Activated naive CD8-positive, alpha-beta T cell (primary cell): ENCODE results near the gene CRHR1.

Experiments
- H3K27ac Mint-ChIP-seq: one replicate; pipeline ENCODE4 v1.8.0; 2021; ENCODE audit warnings: mixed read lengths
- H3K27me3 Mint-ChIP-seq: one replicate; pipeline ENCODE4 v1.8.0; 2021; ENCODE audit warnings: mixed read lengths
- H3K36me3 Mint-ChIP-seq: one replicate; pipeline ENCODE4 v1.8.0; 2021; ENCODE audit warnings: mixed read lengths
- H3K4me1 Mint-ChIP-seq: one replicate; pipeline ENCODE4 v1.8.0; 2021; ENCODE audit warnings: low read depth, mixed read lengths
- H3K4me3 Mint-ChIP-seq: one replicate; pipeline ENCODE4 v1.8.0; 2021; ENCODE audit warnings: mild to moderate bottlenecking, mixed read lengths
- H3K9me3 Mint-ChIP-seq: one replicate; pipeline ENCODE4 v1.8.0; 2021; ENCODE audit warnings: low read depth, mixed read lengths

The CRHR1 gene

GRCh38 chr17:45835481-45835880, 51.4 kb downstream of the CRHR1 start:
- Mint-ChIP-seq H3K36me3 (no peaks in the 10 kb centered on the region), H3K9me3 (no peaks in the 10 kb centered on the region), H3K27me3 (no peaks in the 10 kb centered on the region), H3K27ac (no peak overlapping the region), H3K4me1 (no peaks in the 10 kb centered on the region), H3K4me3 (no peak overlapping the region)

GRCh38 chr17:45836047-45837044, 52.2 kb downstream of the CRHR1 start:
- Mint-ChIP-seq H3K4me1 (no peaks in the 10 kb centered on the region), H3K36me3 (no peaks in the 10 kb centered on the region), H3K27ac (no peak overlapping the region), H3K27me3 (no peaks in the 10 kb centered on the region), H3K9me3 (no peaks in the 10 kb centered on the region), H3K4me3 (no peak overlapping the region)

DNA sequence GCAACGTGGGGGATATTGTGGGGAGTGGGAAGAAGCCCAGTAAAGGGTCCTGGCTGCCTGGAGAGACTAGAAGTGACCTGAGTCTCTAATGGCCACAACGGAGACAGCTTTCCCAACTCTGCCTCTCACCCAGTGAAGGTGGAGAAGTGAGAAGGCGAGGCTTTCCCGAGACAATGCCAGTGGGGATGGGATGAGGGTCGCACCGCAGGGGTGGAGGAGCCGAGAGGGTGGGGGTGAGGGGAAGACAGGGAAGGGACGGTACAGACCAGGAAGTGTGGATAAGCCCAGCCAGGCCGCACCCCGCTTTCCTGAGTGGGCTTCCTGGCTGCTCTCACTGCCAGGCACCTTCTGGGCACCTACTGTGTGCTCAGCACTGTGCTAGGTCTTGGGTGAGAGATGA, 53.1 kb downstream of the CRHR1 start:
- H3K27ac Mint-ChIP-seq: no peak overlapping the region
- no peaks in the 10 kb centered on the region for H3K4me1 Mint-ChIP-seq
- H3K9me3 Mint-ChIP-seq: no peaks in the 10 kb centered on the region
- H3K27me3 Mint-ChIP-seq: no peaks in the 10 kb centered on the region
- H3K4me3 Mint-ChIP-seq: no peak overlapping the region
- H3K36me3 Mint-ChIP-seq: no peaks in the 10 kb centered on the region

- Mint-ChIP-seq H3K4me1 (no peaks in the 10 kb centered on the region), H3K27ac (no peak overlapping the region), H3K4me3 (no peak overlapping the region), H3K9me3 (no peaks in the 10 kb centered on the region), H3K36me3 (no peaks in the 10 kb centered on the region), H3K27me3 (no peaks in the 10 kb centered on the region)
Measured at GRCh38 chr17:45837603-45838002, 53.5 kb downstream of the CRHR1 start.

GRCh38 chr17:45838751-45839295, 54.7 kb downstream of the CRHR1 start:
- Mint-ChIP-seq H3K36me3 (no peaks in the 10 kb centered on the region), H3K9me3 (no peaks in the 10 kb centered on the region), H3K4me1 (no peaks in the 10 kb centered on the region), H3K27ac (no peak overlapping the region), H3K4me3 (no peak overlapping the region), H3K27me3 (no peaks in the 10 kb centered on the region)

DNA sequence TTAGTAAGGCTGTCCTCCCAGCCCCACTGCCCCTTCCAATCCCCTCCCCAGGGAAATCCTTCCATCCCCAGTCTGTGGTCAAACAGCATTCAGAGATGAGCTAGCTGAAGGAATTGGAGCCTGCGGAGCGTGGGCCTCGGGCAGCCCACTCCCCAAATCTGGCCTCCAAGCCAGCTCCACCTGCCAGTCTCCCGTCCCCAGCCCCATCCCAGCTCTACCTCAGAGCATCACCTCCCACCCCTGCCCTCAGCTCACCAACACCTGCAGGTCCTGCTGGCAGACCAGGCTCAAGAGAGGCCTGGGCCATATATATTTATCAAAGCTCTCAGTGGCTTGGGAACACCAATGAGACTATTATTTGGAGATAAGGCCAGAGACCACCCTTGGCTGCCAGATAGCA, 55.3 kb downstream of the CRHR1 start:
- Mint-ChIP-seq H3K36me3 (no peaks in the 10 kb centered on the region), H3K4me1 (no peaks in the 10 kb centered on the region), H3K27me3 (no peaks in the 10 kb centered on the region), H3K9me3 (no peaks in the 10 kb centered on the region), H3K27ac (no peak overlapping the region), H3K4me3 (no peak overlapping the region)

- Mint-ChIP-seq H3K36me3 (no peaks in the 10 kb centered on the region), H3K4me1 (no peaks in the 10 kb centered on the region), H3K4me3 (no peak overlapping the region), H3K27me3 (no peaks in the 10 kb centered on the region), H3K27ac (no peak overlapping the region), H3K9me3 (no peaks in the 10 kb centered on the region)
Measured at GRCh38 chr17:45841186-45841585, 57.1 kb downstream of the CRHR1 start.

GRCh38 chr17:45841883-45842525, 57.9 kb downstream of the CRHR1 start:
- no peaks in the 10 kb centered on the region for H3K27me3 Mint-ChIP-seq
- H3K27ac Mint-ChIP-seq: no peak overlapping the region
- no peak overlapping the region for H3K4me3 Mint-ChIP-seq
- no peaks in the 10 kb centered on the region for H3K4me1 Mint-ChIP-seq
- H3K36me3 Mint-ChIP-seq: no peaks in the 10 kb centered on the region
- H3K9me3 Mint-ChIP-seq: no peaks in the 10 kb centered on the region

GRCh38 chr17:45843722-45844121, 59.6 kb downstream of the CRHR1 start:
- no peaks in the 10 kb centered on the region for H3K27me3 Mint-ChIP-seq
- no peaks in the 10 kb centered on the region for H3K9me3 Mint-ChIP-seq
- no peak overlapping the region for H3K4me3 Mint-ChIP-seq
- no peaks in the 10 kb centered on the region for H3K36me3 Mint-ChIP-seq
- H3K4me1 Mint-ChIP-seq: no peaks in the 10 kb centered on the region
- H3K27ac Mint-ChIP-seq: no peak overlapping the region

DNA sequence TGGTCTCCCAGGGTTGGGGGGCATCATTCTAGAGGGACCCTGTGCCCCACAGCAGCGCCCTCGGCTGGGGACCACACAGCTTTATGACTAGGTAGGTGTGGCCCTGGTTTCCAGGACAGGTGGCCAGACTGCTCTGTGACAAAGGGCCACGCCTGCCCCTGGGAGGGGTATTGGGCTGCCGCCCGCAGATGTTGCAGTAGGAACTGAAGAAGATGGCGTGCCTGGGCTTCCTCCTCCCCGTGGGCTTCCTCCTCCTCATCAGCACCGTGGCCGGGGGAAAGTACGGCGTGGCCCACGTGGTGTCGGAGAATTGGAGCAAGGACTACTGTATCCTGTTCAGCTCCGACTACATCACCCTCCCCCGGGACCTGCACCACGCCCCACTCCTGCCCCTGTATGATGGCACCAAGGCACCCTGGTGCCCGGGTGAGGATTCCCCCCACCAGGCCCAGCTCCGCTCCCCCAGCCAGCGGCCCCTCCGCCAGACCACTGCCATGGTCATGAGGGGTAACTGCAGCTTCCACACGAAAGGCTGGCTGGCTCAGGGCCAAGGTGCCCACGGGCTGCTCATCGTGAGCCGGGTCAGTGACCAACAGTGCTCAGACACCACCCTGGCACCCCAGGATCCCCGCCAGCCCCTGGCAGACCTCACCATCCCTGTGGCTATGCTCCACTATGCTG, 60.7 kb downstream of the CRHR1 start, which contains the start of gene SPPL2C:
Gene SPPL2C (plus strand): TSS at position 187 of the 681 bp plus-strand sequence. CDS start 26 bp downstream, at position 213.
- Mint-ChIP-seq H3K36me3 (no peaks in the 10 kb centered on the region), H3K27me3 (no peaks in the 10 kb centered on the region), H3K4me3 (no peak within 1 kb of the TSS), H3K9me3 (no peaks in the 10 kb centered on the region), H3K27ac (no peak within 1 kb of the TSS), H3K4me1 (no peaks in the 10 kb centered on the region)

DNA sequence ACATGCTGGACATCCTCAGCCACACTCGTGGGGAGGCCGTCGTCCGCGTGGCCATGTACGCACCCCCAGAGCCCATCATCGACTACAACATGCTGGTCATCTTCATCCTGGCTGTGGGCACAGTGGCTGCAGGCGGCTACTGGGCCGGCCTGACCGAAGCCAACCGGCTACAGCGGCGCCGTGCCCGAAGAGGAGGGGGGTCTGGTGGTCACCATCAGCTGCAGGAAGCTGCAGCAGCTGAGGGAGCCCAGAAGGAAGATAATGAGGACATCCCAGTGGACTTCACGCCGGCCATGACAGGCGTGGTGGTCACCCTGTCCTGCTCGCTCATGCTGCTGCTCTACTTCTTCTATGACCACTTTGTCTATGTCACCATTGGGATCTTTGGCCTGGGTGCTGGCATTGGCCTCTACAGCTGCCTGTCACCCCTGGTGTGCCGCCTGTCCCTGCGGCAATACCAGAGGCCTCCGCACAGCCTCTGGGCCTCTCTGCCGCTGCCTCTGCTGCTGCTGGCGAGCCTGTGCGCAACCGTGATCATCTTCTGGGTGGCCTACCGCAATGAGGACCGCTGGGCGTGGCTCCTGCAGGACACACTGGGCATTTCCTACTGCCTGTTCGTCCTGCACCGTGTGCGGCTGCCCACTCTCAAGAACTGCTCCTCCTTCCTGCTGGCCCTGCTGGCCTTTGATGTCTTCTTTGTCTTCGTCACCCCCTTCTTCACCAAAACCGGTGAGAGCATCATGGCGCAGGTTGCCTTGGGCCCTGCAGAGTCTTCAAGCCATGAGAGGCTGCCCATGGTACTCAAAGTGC, 61.5 kb downstream of the CRHR1 start:
- no peaks in the 10 kb centered on the region for H3K36me3 Mint-ChIP-seq
- no peaks in the 10 kb centered on the region for H3K9me3 Mint-ChIP-seq
- H3K27ac Mint-ChIP-seq: no peak overlapping the region
- no peaks in the 10 kb centered on the region for H3K4me1 Mint-ChIP-seq
- H3K27me3 Mint-ChIP-seq: no peaks in the 10 kb centered on the region
- no peak overlapping the region for H3K4me3 Mint-ChIP-seq

- no peaks in the 10 kb centered on the region for H3K27me3 Mint-ChIP-seq
Measured at GRCh38 chr17:45846223-45846622, 62.1 kb downstream of the CRHR1 start.

GRCh38 chr17:45846646-45847045, 62.5 kb downstream of the CRHR1 start:
- no peak overlapping the region for H3K4me3 Mint-ChIP-seq
- no peaks in the 10 kb centered on the region for H3K9me3 Mint-ChIP-seq
- H3K36me3 Mint-ChIP-seq: no peaks in the 10 kb centered on the region
- no peak overlapping the region for H3K27ac Mint-ChIP-seq
- no peaks in the 10 kb centered on the region for H3K4me1 Mint-ChIP-seq
- no peaks in the 10 kb centered on the region for H3K27me3 Mint-ChIP-seq

More at GRCh38 chr17:45846223-45846622, 62.1 kb downstream of the CRHR1 start:
- Mint-ChIP-seq H3K4me3 (no peak overlapping the region), H3K27ac (no peak overlapping the region), H3K36me3 (no peaks in the 10 kb centered on the region), H3K9me3 (no peaks in the 10 kb centered on the region), H3K4me1 (no peaks in the 10 kb centered on the region)

DNA sequence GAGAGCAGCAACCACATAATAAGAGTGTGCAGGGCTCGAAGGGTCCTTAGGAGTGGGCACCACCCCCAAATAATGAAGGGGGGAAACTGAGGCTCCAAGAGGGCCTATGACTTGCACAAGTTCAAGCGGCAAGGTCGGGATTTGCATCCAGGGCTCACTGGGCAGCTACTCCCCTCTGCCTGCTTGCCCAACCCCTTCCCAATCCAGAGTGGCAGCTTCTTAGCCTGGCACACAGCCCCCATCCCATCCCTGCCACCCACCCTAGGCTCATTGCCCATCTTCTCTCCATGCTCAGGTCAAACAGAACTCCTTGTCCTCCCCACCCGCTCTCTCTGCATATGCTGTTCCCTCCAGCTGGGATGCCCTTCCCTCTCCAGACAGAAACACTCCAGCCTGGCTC, 63.0 kb downstream of the CRHR1 start:
- no peaks in the 10 kb centered on the region for H3K36me3 Mint-ChIP-seq
- no peaks in the 10 kb centered on the region for H3K4me1 Mint-ChIP-seq
- no peak overlapping the region for H3K4me3 Mint-ChIP-seq
- no peaks in the 10 kb centered on the region for H3K9me3 Mint-ChIP-seq
- H3K27ac Mint-ChIP-seq: no peak overlapping the region
- no peaks in the 10 kb centered on the region for H3K27me3 Mint-ChIP-seq
